Activated CD8-positive, alpha-beta T cell treated with anti-CD3 and anti-CD28 coated beads, Interleukin-2, amount 10 ng/mL, durations not matched to agents 7 days and 5 days (primary cell): ENCODE results near the gene PPP2R5C. TPM values are rescaled to one million over a fixed set of nuclear protein-coding genes. Genes with fewer than 3 reads are reported as not detected.
A peak's percentile ranks its signal among the peaks of the same experiment; 100 is the strongest.

ENCODE experiments used
- ATAC-seq: fragments of 150-1000 bp; cut with Tn5 transposase; one replicate; pipeline ENCODE4 v1.10.0; 2021; ENCODE audit warnings: moderate library complexity
- CTCF ChIA-PET: fragments of 350-600 bp; sonication (Branson Sonifier 250); formaldehyde crosslinking; loops from one replicate; lab custom pipeline; 2021; ENCODE audit warnings: antibody characterized with exemption; lab: Charles Lee
- POLR2A ChIA-PET: fragments of 350-600 bp; sonication (Branson Sonifier 250); formaldehyde crosslinking; loops from one replicate; lab custom pipeline; 2021; ENCODE audit warnings: antibody characterized with exemption; lab: Charles Lee
- DNase-seq: peaks from one replicate; pipeline ENCODE4 v3.0.0-alpha.2; 2020
- H3K27ac Mint-ChIP-seq: one replicate; pipeline ENCODE4 v1.8.0; 2021; ENCODE audit warnings: mild to moderate bottlenecking, mixed read lengths
- H3K27me3 Mint-ChIP-seq: one replicate; pipeline ENCODE4 v1.8.0; 2021; ENCODE audit warnings: low read depth, mixed read lengths
- H3K36me3 Mint-ChIP-seq: one replicate; pipeline ENCODE4 v1.8.0; 2021; ENCODE audit warnings: low read depth, mixed read lengths
- H3K4me1 Mint-ChIP-seq: one replicate; pipeline ENCODE4 v1.8.0; 2021; ENCODE audit warnings: low read depth, mixed read lengths
- H3K4me3 Mint-ChIP-seq: one replicate; pipeline ENCODE4 v1.8.0; 2021; ENCODE audit warnings: mild to moderate bottlenecking, mixed read lengths
- H3K9me3 Mint-ChIP-seq: one replicate; pipeline ENCODE4 v1.8.0; 2022; ENCODE audit warnings: mixed read lengths; ENCODE audit not compliant: insufficient read depth
- total RNA-seq, 2 experiments: library from RNA; stranded (reverse); gene quantifications; one replicate each; pipeline ENCODE4 v1.2.3, GENCODE V29; 2021

PPP2R5C gene
- total RNA-seq, 2 experiments from 2014 or later = 218 to 223 TPM

DNA sequence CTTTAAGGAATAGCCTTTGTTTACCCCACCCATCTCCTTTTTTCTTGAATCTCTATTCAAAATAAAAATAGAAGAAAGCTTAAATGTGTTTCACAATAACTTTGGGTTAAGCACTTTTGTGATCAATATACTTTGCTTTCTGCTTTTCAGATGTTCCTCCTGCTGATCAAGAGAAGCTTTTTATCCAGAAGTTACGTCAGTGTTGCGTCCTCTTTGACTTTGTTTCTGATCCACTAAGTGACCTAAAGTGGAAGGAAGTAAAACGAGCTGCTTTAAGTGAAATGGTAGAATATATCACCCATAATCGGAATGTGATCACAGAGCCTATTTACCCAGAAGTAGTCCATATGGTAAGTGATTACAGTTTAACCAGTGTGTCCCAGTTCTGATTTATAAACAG lies 95.0 kb downstream of the PPP2R5C start:
- POLR2A ChIA-PET = interaction anchor here (0.6 kb wide), 1 partner anchor 28 kb away, joined by 3 read pairs; no protein-coding TSS in a partner anchor
- H3K4me3 Mint-ChIP-seq = no peak overlapping the region
- H3K36me3 Mint-ChIP-seq = peaks cover 57% of the 10 kb centered on the region
- CTCF ChIA-PET = interaction anchor here (0.6 to 1.1 kb wide), 3 partner anchors 8 to 85 kb away, joined by 3 read pairs; no protein-coding TSS in a partner anchor
- no peaks in the 10 kb centered on the region for H3K9me3 Mint-ChIP-seq
- DNase-seq (no peak), ATAC-seq (no peak)
- peaks cover 55% of the 10 kb centered on the region for H3K4me1 Mint-ChIP-seq
- no peaks in the 10 kb centered on the region for H3K27me3 Mint-ChIP-seq
- no peak overlapping the region for H3K27ac Mint-ChIP-seq

DNA sequence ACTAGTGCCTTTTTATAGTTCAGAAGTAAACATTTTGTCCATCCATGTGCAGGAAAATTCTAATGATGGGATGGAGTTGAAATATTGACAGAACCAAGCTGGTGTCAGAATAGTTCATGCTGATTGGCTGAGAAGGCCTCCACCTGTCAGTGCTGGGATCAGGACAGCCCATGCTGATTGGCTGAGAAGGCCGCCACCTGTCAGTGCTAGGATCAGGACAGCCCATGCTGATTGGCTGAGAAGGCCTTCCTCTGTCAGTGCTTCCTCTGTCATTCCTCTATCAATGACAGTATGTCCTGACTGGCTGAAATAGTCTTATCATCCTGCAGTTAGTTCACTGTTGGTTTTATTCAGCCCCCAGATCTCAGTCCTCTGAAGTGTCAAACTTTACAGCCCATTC lies 95.7 kb downstream of the PPP2R5C start:
- DNase-seq (no peak), ATAC-seq (no peak)
- H3K4me1 Mint-ChIP-seq = peaks cover 51% of the 10 kb centered on the region
- CTCF ChIA-PET = interaction anchor here (1.1 kb wide), 1 partner anchor 22 kb away, joined by 3 read pairs; no protein-coding TSS in a partner anchor
- peaks cover 63% of the 10 kb centered on the region for H3K36me3 Mint-ChIP-seq
- no peaks in the 10 kb centered on the region for H3K27me3 Mint-ChIP-seq
- no peak overlapping the region for H3K27ac Mint-ChIP-seq
- H3K9me3 Mint-ChIP-seq = no peaks in the 10 kb centered on the region
- no peak overlapping the region for H3K4me3 Mint-ChIP-seq
- POLR2A ChIA-PET = no interaction called here

DNA sequence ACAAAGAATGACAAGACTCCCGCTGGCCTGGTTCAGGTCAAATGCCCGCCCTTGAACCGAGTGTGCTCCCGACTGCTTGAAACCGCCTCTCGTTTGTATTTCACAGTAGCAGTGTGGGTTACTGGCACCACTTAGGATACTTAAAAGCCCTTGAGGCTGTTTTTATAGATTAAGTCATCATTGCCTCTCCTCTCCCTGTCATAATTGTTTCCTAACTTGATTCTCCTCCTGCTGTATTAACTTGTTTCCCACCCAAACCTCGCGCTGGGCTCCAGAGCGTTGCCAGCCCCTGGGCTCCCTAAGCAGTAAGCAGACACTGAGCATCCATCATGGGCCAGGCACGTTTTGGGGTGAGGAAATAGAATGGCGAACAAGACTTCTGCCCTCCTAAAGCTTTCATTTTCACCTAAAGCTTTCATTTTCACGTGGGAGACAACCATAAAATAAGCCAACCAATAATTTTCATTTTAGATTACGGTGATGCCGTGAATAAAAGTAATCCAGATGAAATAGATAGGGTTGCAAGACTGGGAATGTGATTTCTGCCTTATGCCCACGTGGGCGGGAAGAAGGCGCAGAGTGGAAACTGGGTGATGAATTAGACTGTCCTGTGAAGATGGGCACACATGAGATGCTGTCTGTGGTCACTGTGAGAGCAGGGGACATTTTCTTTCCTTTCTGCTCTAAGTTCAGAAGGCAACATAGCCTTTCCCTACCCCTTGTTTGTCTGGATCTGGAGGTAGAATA lies 97.5 kb downstream of the PPP2R5C start:
- ChIA-PET POLR2A (no interaction called here), CTCF (interaction anchor here (0.8 to 1.1 kb wide), 2 partner anchors 35 to 50 kb away, joined by 3 read pairs; no protein-coding TSS in a partner anchor)
- DNase-seq (no peak), ATAC-seq (peak; percentile 45)
- Mint-ChIP-seq H3K4me1 (peaks cover 40% of the 10 kb centered on the region), H3K36me3 (peaks cover 69% of the 10 kb centered on the region), H3K9me3 (no peaks in the 10 kb centered on the region), H3K27me3 (no peaks in the 10 kb centered on the region), H3K27ac (peak overlapping the region; percentile 79), H3K4me3 (peak overlapping the region; percentile 0)

DNA sequence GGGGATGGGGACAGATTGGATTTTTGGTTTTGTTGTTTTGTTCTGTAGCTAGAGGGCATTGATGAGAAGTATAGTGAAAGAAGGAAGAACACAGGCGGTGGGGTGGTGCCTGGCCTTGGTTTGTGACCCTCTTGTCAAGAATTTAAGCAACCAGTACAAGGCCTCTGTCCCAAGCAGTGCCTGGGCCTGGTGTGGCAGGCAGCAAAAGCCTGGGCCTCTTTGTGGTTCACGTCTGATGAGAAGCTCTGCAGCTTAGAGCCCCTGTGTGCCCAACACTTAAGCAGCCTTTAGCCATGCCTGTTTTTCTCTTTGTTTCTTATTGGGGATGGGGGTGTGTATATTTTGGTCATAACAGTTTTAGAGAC lies 98.0 kb downstream of the PPP2R5C start:
- DNase-seq (no peak), ATAC-seq (peak; percentile 39)
- no peaks in the 10 kb centered on the region for H3K9me3 Mint-ChIP-seq
- peak overlapping the region; percentile 79 for H3K27ac Mint-ChIP-seq
- H3K36me3 Mint-ChIP-seq = peaks cover 70% of the 10 kb centered on the region
- H3K4me1 Mint-ChIP-seq = peaks cover 34% of the 10 kb centered on the region
- CTCF ChIA-PET = interaction anchor here (0.8 to 1.1 kb wide), 2 partner anchors 35 to 50 kb away, joined by 3 read pairs; no protein-coding TSS in a partner anchor
- POLR2A ChIA-PET = interaction anchor here (0.6 kb wide), 1 partner anchor 92 kb away, joined by 3 read pairs; no protein-coding TSS in a partner anchor
- no peaks in the 10 kb centered on the region for H3K27me3 Mint-ChIP-seq
- peak overlapping the region; percentile 0 for H3K4me3 Mint-ChIP-seq

DNA sequence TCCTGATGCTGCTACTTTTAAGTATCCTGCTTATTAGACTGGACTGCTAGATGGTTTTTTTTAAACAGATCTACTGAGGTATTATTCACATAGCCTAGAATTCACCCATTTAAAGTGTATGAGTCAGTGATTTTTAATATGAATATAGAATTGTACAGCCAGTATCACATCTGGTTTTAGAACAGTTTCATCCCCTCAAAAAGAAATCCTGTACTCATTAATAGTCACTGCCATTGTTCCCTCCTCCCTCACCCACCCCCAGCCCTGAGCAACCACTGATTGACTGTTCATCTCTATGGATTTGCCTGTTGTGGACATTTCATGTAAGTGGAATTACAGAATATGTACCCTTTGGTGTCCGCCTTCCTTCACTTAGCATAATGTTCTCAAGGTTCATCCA lies 98.4 kb downstream of the PPP2R5C start:
- Mint-ChIP-seq H3K4me1 (peaks cover 32% of the 10 kb centered on the region), H3K36me3 (peaks cover 73% of the 10 kb centered on the region), H3K4me3 (no peak overlapping the region), H3K27ac (peak overlapping the region; percentile 21), H3K9me3 (no peaks in the 10 kb centered on the region), H3K27me3 (no peaks in the 10 kb centered on the region)
- CTCF ChIA-PET = interaction anchor here (0.8 kb wide), 1 partner anchor 51 kb away, joined by 3 read pairs; no protein-coding TSS in a partner anchor
- ATAC-seq (no peak), DNase-seq (no peak)
- POLR2A ChIA-PET = interaction anchor here (0.6 kb wide), 1 partner anchor 92 kb away, joined by 3 read pairs; no protein-coding TSS in a partner anchor

DNA sequence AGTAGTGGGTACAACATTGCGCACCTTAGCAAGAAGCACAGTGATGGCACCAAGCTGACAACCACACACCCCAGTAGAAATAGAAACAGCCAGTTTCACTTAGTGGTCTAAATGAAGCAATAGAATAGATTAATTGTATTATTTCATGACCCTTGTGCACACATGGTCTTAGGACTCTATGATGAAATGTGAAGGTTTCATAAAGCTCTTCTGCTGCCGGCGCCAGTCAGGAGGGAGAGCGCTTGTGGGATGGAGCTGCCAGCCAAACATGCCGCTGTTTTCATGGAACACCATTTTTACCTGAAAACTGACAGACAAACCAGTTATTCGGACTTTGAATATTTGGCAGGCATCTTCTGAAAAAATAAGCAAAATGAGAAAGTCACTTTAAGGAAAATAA lies 100.0 kb downstream of the PPP2R5C start:
- Mint-ChIP-seq H3K36me3 (peaks cover 70% of the 10 kb centered on the region), H3K4me1 (peaks cover 23% of the 10 kb centered on the region), H3K27ac (no peak overlapping the region), H3K27me3 (no peaks in the 10 kb centered on the region), H3K4me3 (no peak overlapping the region), H3K9me3 (no peaks in the 10 kb centered on the region)
- POLR2A ChIA-PET = no interaction called here
- ATAC-seq (no peak), DNase-seq (no peak)
- CTCF ChIA-PET = interaction anchor here (0.8 to 1.6 kb wide), 3 partner anchors 12 to 90 kb away, joined by 3 to 6 read pairs (median 3); no protein-coding TSS in a partner anchor

DNA sequence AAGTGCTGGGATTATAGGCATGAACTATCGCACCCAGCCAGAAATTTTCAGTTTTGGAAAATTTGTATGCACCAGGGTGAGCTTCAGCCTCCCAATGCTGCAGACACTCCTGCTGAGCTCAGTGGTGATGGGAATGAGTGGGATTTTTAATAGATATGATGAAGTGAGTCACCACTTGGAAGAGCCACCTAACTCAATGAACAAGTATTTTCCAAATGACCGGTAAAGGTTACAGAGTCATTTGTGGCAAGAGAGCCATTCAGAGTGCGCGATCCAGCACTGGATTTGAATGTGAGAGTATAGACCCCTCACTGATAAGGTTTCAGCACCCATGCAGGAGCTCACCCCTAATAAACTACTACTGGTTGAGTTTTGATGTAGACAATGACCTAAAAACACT lies 100.7 kb downstream of the PPP2R5C start:
- ChIA-PET CTCF (interaction anchor here (0.8 to 1.0 kb wide), 2 partner anchors 12 to 70 kb away, joined by 3 read pairs; no protein-coding TSS in a partner anchor), POLR2A (no interaction called here)
- Mint-ChIP-seq H3K4me3 (no peak overlapping the region), H3K27ac (no peak overlapping the region), H3K27me3 (no peaks in the 10 kb centered on the region), H3K9me3 (no peaks in the 10 kb centered on the region), H3K4me1 (peaks cover 23% of the 10 kb centered on the region), H3K36me3 (peaks cover 64% of the 10 kb centered on the region)
- ATAC-seq (no peak), DNase-seq (no peak)

DNA sequence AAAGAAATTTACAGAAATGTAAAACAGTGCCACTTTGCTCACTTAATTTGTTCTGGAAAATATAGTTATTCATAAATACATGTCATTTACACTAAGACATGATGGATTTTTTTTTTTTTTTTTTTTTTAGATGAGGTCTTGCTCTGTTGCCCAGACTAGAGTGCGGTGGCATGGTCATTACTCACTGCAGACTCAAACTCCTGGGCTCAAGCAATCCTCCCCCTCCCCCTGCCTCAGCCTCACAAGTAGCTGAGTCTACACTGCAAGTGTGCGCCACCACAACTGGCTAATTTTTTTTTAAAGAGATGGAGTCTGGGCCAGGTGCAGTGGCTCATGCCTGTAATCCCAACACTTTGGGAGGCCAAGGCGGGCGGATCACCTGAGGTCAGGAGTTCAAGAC lies 101.2 kb downstream of the PPP2R5C start:
- POLR2A ChIA-PET = no interaction called here
- no peak overlapping the region for H3K27ac Mint-ChIP-seq
- peaks cover 59% of the 10 kb centered on the region for H3K36me3 Mint-ChIP-seq

DNA sequence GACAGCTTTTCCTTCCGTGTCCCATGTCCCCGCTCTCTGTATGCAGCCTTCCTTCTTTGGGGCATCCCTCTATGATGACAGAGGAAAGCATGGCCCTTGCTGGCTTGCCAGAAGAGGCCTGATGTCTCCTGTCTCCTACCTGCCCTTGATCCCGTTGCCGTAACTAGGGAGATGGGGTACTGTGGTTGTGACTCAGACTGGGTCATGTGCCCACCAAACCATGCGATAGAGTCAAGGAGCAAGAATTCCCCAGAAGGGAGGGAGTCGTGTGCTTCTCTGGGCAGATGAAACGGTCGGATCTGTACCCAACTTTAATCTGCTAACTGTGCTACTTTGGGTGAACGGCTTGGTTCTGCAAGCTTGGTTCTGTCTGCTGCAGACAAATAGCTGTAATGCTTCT lies 103.8 kb downstream of the PPP2R5C start:
- Mint-ChIP-seq H3K9me3 (no peaks in the 10 kb centered on the region), H3K27me3 (no peaks in the 10 kb centered on the region), H3K4me3 (no peak overlapping the region), H3K27ac (no peak overlapping the region), H3K36me3 (peaks cover 40% of the 10 kb centered on the region), H3K4me1 (peaks cover 5% of the 10 kb centered on the region)
- no peak for ATAC-seq
- no peak for DNase-seq
- CTCF ChIA-PET = interaction anchor here (0.7 to 1.3 kb wide), 3 partner anchors 9 to 158 kb away, joined by 3 read pairs; no protein-coding TSS in a partner anchor
- POLR2A ChIA-PET = interaction anchor here (1.0 kb wide), 1 partner anchor 11 kb away, joined by 4 read pairs; no protein-coding TSS in a partner anchor

More for the DNA sequence above, 101.2 kb downstream of the PPP2R5C start:
- no peak for ATAC-seq
- DNase-seq = no peak
- H3K4me1 Mint-ChIP-seq = peaks cover 20% of the 10 kb centered on the region
- H3K27me3 Mint-ChIP-seq = no peaks in the 10 kb centered on the region
- no peak overlapping the region for H3K4me3 Mint-ChIP-seq
- no peaks in the 10 kb centered on the region for H3K9me3 Mint-ChIP-seq
- CTCF ChIA-PET = no interaction called here

DNA sequence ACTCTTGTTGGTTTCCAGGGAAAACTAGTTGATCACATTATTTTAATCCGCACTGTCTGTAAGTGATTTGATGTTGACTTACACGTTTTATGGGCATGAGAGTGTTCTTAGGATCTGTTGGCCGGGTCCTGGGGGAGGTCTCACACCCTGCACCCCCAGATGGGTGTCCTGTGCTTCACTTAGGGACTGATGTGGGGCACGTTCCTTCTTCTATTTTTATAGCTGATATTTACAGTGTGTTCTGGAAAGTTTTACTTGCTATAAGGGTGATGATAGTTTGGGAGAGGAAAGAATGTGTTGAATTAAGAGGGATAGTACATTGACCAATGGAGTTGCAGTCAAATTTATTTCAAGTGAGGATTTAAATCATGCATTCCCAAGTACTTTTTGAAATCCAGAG lies 106.3 kb downstream of the PPP2R5C start:
- H3K27ac Mint-ChIP-seq = no peak overlapping the region

DNA sequence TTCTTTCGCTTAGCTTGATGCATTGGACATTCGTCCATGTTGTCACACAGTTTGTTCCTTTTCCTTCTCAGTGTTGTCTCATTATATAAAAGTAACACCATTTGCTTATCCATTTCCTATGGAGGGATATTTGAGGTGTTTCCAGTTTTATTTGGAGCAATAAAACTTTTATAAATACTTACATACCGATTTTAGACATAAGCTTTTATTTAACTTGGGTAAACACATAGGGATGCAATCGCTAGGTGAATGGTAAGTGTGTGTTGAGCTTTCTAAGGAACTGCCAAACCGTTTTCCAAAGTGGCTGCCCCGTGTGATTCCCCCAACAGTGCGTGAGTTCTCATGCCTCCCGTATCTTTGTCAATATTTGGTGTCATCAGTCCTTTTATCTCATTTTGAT lies 107.7 kb downstream of the PPP2R5C start:
- DNase-seq (no peak), ATAC-seq (no peak)
- no peaks in the 10 kb centered on the region for H3K9me3 Mint-ChIP-seq
- H3K27ac Mint-ChIP-seq = no peak overlapping the region
- H3K27me3 Mint-ChIP-seq = no peaks in the 10 kb centered on the region
- POLR2A ChIA-PET = no interaction called here
- no peak overlapping the region for H3K4me3 Mint-ChIP-seq
- H3K36me3 Mint-ChIP-seq = peaks cover 34% of the 10 kb centered on the region
- peaks cover 9% of the 10 kb centered on the region for H3K4me1 Mint-ChIP-seq
- CTCF ChIA-PET = interaction anchor here (0.8 to 2.0 kb wide), 3 partner anchors 25 to 162 kb away, joined by 3 to 5 read pairs (median 4); no protein-coding TSS in a partner anchor

More for the DNA sequence above, 106.3 kb downstream of the PPP2R5C start:
- Mint-ChIP-seq H3K4me1 (peaks cover 4% of the 10 kb centered on the region), H3K9me3 (no peaks in the 10 kb centered on the region), H3K27me3 (no peaks in the 10 kb centered on the region), H3K36me3 (peaks cover 31% of the 10 kb centered on the region), H3K4me3 (no peak overlapping the region)
- CTCF ChIA-PET = no interaction called here
- POLR2A ChIA-PET = no interaction called here
- DNase-seq (no peak), ATAC-seq (no peak)
